ENCODE data around the gene TPH1.

GRCh38 chr11:18061351-18061750 is 15.3 kb upstream of the TPH1 start:
- no peak for TF ChIP-seq GATA2 (IDR thresholded peaks at IDR 0.05; ENCODE audit: low read depth, low read length)
- no peak for TF ChIP-seq GATA3 (IDR thresholded peaks at IDR 0.05; ENCODE audit: low read depth, low read length)

Data from SH-SY5Y (cell line).